SK-N-SH treated with all-trans-retinoic acid at 6 μM for 48 hours (cell line): ENCODE measurements around the gene ANKRD13D.

Experiments used
- GLIS3 ChIP-seq: fragments of 250-450 bp; sonication (Bioruptor Pico); IDR thresholded peaks from 2 replicates; pipeline ENCODE4 v1.5.0; 2020; ENCODE audit warnings: mild to moderate bottlenecking, moderate library complexity
- TF ChIP-seq, protein P1 (sequence below): fragments of 250-450 bp; sonication (Bioruptor Pico); IDR thresholded peaks from 2 replicates; pipeline ENCODE4 v1.5.0; 2020; ENCODE audit warnings: mild to moderate bottlenecking, moderate library complexity

DNA sequence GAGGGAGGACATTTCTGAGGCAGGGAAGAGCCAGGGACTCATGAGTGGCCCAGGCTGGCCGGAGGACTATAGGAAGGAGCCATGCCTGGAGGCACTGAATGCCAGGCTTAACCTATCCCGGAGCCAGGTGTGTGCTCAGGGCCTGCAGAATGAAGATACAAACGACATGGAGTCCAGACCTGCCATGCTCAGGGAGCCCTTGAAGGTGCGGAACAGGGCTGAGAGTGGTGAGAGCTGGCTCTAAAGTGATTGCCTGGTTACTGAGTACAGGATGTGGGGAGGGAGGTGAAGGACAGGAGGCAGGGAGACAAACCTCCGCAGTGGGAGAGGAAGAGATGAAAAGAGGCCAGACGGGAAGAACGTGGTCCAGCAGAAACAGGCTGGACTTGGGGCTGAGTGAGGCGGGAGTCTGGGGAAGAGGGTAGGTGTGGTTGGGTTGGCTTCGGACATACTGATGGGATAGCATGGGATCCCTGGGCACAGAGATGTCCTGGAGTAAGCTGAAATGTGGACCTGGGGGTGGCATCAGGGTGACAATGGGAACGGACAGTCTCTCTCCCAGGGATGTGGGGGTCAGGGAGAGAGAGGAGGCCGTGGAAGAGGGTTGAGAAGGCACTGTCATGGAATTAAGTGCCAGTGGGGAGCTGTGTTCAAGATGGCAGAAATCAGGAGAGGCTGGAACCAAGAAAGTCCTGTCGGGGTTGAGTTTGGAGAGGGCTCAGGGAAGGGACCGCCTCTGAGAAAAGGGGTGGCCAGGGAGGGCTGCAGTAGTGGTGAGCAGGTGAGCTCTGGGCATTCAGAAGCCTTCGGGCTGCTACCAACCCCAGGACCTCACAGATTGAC, 1.5 kb upstream of the ANKRD13D start:
- TF ChIP-seq GLIS3 (CRISPR knock-in tag): no peak
- TF ChIP-seq, protein P1, sequence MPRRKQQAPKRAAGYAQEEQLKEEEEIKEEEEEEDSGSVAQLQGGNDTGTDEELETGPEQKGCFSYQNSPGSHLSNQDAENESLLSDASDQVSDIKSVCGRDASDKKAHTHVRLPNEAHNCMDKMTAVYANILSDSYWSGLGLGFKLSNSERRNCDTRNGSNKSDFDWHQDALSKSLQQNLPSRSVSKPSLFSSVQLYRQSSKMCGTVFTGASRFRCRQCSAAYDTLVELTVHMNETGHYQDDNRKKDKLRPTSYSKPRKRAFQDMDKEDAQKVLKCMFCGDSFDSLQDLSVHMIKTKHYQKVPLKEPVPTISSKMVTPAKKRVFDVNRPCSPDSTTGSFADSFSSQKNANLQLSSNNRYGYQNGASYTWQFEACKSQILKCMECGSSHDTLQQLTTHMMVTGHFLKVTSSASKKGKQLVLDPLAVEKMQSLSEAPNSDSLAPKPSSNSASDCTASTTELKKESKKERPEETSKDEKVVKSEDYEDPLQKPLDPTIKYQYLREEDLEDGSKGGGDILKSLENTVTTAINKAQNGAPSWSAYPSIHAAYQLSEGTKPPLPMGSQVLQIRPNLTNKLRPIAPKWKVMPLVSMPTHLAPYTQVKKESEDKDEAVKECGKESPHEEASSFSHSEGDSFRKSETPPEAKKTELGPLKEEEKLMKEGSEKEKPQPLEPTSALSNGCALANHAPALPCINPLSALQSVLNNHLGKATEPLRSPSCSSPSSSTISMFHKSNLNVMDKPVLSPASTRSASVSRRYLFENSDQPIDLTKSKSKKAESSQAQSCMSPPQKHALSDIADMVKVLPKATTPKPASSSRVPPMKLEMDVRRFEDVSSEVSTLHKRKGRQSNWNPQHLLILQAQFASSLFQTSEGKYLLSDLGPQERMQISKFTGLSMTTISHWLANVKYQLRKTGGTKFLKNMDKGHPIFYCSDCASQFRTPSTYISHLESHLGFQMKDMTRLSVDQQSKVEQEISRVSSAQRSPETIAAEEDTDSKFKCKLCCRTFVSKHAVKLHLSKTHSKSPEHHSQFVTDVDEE (CRISPR knock-in tag): no peak
